Measurements from ENCODE around the gene OR2L2. TPM values are rescaled to one million over a fixed set of nuclear protein-coding genes. Genes with fewer than 3 reads are reported as not detected.
"Not testable (repeated sequence)": the region's sequence is repeated elsewhere in the genome, so short reads cannot be mapped to it uniquely, and the experiment has no call there.

OR2L2 gene
- total RNA-seq, result under 1 TPM in 1 of 2 donors, not detected in 1; 0.05 TPM
- long read RNA-seq, result 0 reads

- intact Hi-C loops (cut with DNase I), result no loop called here
- no peak for DNase-seq
- ATAC-seq, result no peak
Measured at GRCh38 chr1:248029770-248030169, at the start of gene OR2L2. Gene OR2L2 (plus strand): TSS chr1:248030070. CDS start chr1:248038268, 8,198 bp downstream.

GRCh38 chr1:247992986-247993385 lies 36.9 kb upstream of the OR2L2 start:
- ATAC-seq (no peak), DNase-seq (no peak)
- intact Hi-C loops (cut with DNase I), result no loop called here

- ATAC-seq (no peak), DNase-seq (no peak)
- intact Hi-C loops (cut with DNase I), result no loop called here
Measured at GRCh38 chr1:247998811-247999210, 31.1 kb upstream of the OR2L2 start.

DNA sequence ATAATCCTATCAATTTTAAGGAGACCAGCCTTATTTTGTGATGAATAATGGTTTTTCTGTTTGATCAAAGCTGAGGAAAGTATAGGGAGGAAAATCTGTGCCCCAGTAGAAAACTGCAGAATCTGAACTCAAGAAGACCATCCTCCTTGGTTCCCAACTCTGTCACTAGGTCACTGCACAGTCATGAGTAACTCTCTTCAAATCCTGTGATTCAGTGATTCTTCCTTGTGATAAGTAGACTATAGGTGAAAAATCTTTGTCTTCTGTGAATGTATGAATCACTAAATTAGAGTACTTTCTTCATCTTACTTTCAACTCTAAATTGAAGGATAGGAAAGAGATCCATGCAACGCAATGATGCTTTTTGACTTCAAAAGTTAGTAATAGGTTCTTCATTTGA lies 29.7 kb upstream of the OR2L2 start:
- no peak for DNase-seq
- no peak for ATAC-seq
- intact Hi-C loops (cut with DNase I), result no loop called here

DNA sequence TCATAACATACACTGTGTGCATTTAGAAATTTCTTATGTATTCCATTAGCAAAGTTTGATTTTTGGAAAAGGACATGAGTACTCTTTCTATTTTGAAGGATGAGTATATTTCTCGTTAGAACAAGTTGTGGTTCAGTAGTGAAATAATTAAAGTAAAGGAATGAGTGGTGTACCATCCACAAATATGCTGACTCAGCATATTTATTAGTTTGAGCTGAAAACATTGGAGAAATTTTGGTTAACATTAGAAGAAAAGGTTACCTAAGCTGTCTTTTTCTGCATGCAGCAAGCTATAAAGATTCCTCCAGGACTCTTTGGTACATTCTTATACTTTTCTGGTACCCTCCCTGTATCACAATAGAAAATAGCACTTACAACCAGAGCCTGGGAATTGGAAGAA lies 22.1 kb upstream of the OR2L2 start:
- ATAC-seq, result no peak

GRCh38 chr1:248009681-248010080 lies 20.2 kb upstream of the OR2L2 start:
- DNase-seq (no peak), ATAC-seq (no peak)
- intact Hi-C loops (cut with DNase I), result no loop called here

More for the DNA sequence above, 22.1 kb upstream of the OR2L2 start:
- no peak for DNase-seq
- intact Hi-C loops (cut with DNase I), result no loop called here

DNA sequence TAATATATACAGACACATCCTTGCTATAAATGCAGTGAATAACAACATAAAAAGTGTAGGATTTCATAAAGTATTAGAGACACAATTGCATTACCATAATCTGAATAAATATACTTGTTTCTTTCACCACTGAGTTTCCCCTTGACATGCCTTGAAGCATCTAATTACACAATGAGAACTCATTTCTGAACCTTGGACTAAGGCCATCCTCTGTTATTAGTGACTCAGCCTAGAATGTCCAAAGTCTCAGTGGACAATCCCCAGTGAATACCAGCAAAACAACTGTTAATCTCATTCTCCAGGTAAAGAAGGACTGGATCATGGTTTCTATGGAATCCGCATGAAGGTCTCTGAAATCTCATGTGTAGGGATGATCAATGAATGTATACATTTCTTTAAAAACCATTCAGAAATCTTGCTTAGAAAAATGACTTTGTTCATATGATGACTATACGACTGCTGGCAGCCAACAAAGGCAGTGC lies 16.6 kb upstream of the OR2L2 start, which contains the start of gene OR2L5:
OR2L5 (plus strand) TSS at position 432 of the 482 bp plus-strand sequence. CDS start 8,288 bp downstream, outside the sequence.
- intact Hi-C loops (cut with DNase I), result no loop called here
- ATAC-seq (no peak), DNase-seq (no peak)

DNA sequence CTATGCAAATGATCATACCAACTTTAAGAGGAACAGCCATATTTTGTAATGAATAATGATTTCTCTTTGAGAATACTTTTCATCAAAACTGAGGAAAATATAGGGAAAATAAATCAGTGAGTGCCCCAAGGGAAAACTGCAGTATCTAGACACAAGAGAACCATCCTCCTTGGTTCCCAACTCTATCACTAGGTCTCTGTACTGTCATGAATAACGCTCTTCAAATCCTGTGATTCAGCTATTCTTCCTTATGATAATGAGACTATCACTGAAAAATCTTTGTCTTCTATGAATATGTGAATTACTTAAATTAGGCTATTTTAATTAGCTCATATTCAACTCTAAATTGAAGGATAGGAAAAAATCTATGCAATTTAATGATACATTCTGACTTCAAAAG lies 14.1 kb upstream of the OR2L2 start:
- no peak for ATAC-seq
- intact Hi-C loops (cut with DNase I), result no loop called here
- no peak for DNase-seq

DNA sequence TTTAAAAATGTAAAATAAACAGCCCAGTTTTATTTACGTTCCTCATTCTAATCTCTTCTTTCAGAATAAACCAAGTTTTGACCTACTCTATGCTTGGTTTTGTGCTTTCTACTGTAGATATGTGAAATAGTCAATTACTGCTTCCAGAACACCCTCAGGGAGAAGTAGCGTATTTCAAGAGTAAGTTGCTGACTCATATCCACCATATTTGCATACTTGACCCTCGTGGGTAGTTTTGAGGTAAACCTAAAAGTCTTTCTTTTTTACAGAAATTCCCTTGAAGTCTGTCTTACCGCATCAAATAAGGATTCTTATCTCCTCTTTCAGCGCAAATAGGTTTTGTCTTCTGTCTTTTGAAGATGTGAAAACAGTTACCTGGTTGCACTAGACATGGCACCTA lies 15.3 kb downstream of the OR2L2 start:
- intact Hi-C loops (cut with DNase I), result no loop called here
- ATAC-seq (no peak), DNase-seq (no peak)

GRCh38 chr1:248046536-248046935 lies 16.7 kb downstream of the OR2L2 start, which contains the start of gene OR2L3:
Gene OR2L3 (plus strand): TSS chr1:248046836. CDS start chr1:248060682, 13,846 bp downstream.
- ATAC-seq, result no peak
- no peak for DNase-seq
- intact Hi-C loops (cut with DNase I), result no loop called here

DNA sequence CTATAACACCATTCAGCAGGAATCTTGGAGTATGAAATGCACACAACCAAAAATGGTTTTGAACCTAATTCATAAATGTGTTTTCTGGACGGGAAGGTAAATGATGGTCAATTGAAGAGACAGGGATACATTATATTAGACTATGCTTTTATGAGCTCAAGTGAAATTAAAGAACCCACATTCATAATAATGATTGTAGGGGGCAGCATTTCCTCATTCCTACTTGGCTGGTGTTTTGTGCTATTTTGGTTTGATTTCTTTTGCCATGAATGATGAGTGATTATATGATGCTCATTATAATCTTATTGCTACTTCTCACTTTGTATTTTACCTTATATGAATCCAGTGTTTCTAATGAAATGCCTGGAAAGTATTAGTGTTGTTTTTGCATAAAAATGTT lies 17.1 kb downstream of the OR2L2 start:
- DNase-seq, result no peak
- intact Hi-C loops (cut with DNase I), result no loop called here
- ATAC-seq, result no peak

- ATAC-seq (no peak), DNase-seq (no peak)
- intact Hi-C loops (cut with DNase I), result no loop called here
Measured at GRCh38 chr1:248054671-248055070, 24.8 kb downstream of the OR2L2 start.

DNA sequence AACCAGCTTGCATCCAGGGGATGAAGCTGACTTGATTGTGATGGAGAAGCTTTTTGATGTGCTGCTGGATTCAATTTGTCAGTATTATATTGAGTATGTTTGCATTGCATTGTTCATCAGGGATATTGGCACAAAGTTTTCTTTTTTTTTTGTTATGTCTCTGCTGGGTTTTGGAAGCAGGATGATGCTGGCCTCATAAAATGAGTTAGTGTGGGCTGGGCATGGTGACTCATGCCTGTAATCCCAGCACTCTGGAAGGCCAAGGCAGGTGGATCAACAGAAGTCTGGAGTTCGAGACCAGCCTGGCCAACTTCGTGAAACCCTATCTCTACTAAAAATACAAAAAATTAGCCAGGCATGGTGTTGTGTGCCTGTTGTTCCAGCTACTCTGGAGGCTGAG lies 25.4 kb downstream of the OR2L2 start:
- no peak for ATAC-seq
- intact Hi-C loops (cut with DNase I), result no loop called here

GRCh38 chr1:248065071-248065470 lies 35.2 kb downstream of the OR2L2 start:
- intact Hi-C loops (cut with DNase I), result no loop called here
- ATAC-seq (no peak), DNase-seq (no peak)

More for the DNA sequence above, 25.4 kb downstream of the OR2L2 start:
- no peak for DNase-seq

GRCh38 chr1:248065604-248066003 lies 35.7 kb downstream of the OR2L2 start:
- intact Hi-C loops (cut with DNase I), result no loop called here
- ATAC-seq, result no peak
- no peak for DNase-seq

DNA sequence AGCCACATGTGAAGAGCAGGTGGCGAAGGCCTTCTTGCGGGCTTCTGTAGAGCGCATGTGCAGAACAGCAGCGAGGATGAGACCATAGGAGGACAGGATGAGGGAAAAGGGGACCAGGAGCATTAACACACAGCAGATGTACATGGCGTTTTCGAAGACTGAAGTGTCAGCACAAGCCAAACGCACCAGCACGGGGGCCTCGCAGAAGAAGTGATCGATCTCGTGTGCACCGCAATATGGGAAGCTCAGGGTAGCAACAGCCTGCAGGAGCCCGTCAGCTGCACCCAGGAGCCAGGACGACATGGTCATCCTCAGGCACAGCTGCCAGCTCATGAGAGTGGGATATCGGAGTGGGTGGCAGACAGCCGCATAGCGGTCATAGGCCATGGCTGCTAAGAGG lies 54.0 kb downstream of the OR2L2 start:
- DNase-seq; ATAC-seq; intact Hi-C loops (cut with DNase I): not testable (repeated sequence)

Other genes starting within 250 kb of the OR2L2 start
- gene OR14A16, start 206.0 kb upstream of the OR2L2 start, total RNA-seq, result not detected
- not detected for gene OR11L1, start 188.2 kb upstream of the OR2L2 start, total RNA-seq
- gene TRIM58, start 172.9 kb upstream of the OR2L2 start, total RNA-seq, result under 1 TPM; 0.32 to 0.60 TPM
- under 1 TPM in 1 of 2 donors, not detected in 1; 0.26 TPM for gene OR2W3, start 134.5 kb upstream of the OR2L2 start, total RNA-seq
- gene OR2T8, start 109.8 kb upstream of the OR2L2 start, total RNA-seq, result not detected
- not detected for gene OR2AJ1, start 105.2 kb upstream of the OR2L2 start, total RNA-seq
- not detected for gene OR2L8, start 81.2 kb upstream of the OR2L2 start, total RNA-seq
- not detected for gene OR2AK2, start 64.8 kb upstream of the OR2L2 start, total RNA-seq
- gene OR2L5, start 16.4 kb upstream of the OR2L2 start, total RNA-seq, result not detected
- not detected for gene OR2L3, start 16.8 kb downstream of the OR2L2 start, total RNA-seq
- not detected for gene OR2L13, start 65.1 kb downstream of the OR2L2 start, total RNA-seq
- gene OR2M5, start 115.1 kb downstream of the OR2L2 start, total RNA-seq, result not detected
- not detected for gene OR2M2, start 144.8 kb downstream of the OR2L2 start, total RNA-seq
- not detected for gene OR2M3, start 167.2 kb downstream of the OR2L2 start, total RNA-seq
- not detected for gene OR2M4, start 201.3 kb downstream of the OR2L2 start, total RNA-seq
- gene OR2T33, start 247.9 kb downstream of the OR2L2 start, total RNA-seq, result not detected

Data from left cardiac atrium (tissue), 4 donors.